ENCODE data around the gene LAMB2.

The LAMB2 gene

GRCh38 chr3:49120438-49121131, 12.3 kb downstream of the LAMB2 start, which contains the start of gene USP19:
Gene USP19 (minus strand): TSS chr3:49120823. CDS start chr3:49119145, 1,678 bp downstream.
- peak; percentile 77 for DNase-seq

- DNase-seq, result no peak
Measured at GRCh38 chr3:49120096-49120437, 12.8 kb downstream of the LAMB2 start.

GRCh38 chr3:49119439-49119838, 13.4 kb downstream of the LAMB2 start:
- DNase-seq, result no peak

GRCh38 chr3:49119036-49119435, 13.8 kb downstream of the LAMB2 start:
- no peak for DNase-seq

GRCh38 chr3:49112262-49112661, 20.6 kb downstream of the LAMB2 start:
- DNase-seq, result no peak

GRCh38 chr3:49111347-49111746, 21.5 kb downstream of the LAMB2 start:
- DNase-seq, result no peak

GRCh38 chr3:49110780-49111179, 22.1 kb downstream of the LAMB2 start:
- no peak for DNase-seq

GRCh38 chr3:49108346-49108745, 24.5 kb downstream of the LAMB2 start:
- no peak for DNase-seq

- DNase-seq, result no peak
Measured at GRCh38 chr3:49104427-49105291, 28.2 kb downstream of the LAMB2 start, which contains the start of gene QARS1. Gene QARS1 (minus strand): TSS chr3:49104757. CDS start chr3:49104733, 24 bp downstream.

GRCh38 chr3:49104052-49104426, 28.8 kb downstream of the LAMB2 start:
- DNase-seq, result no peak

- no peak for DNase-seq
Measured at GRCh38 chr3:49100046-49100615, 32.7 kb downstream of the LAMB2 start.

GRCh38 chr3:49098910-49099630, 33.8 kb downstream of the LAMB2 start:
- DNase-seq, result no peak

- no peak for DNase-seq
Measured at GRCh38 chr3:49098429-49098828, 34.4 kb downstream of the LAMB2 start.

GRCh38 chr3:49093853-49094767, 38.7 kb downstream of the LAMB2 start, which contains the start of gene QRICH1:
Gene QRICH1 (minus strand): TSS chr3:49094071. CDS start chr3:49077017, 17,054 bp downstream.
- peak; percentile 95 for DNase-seq

GRCh38 chr3:49092938-49093852, 39.7 kb downstream of the LAMB2 start:
- no peak for DNase-seq

GRCh38 chr3:49081429-49081828, 51.4 kb downstream of the LAMB2 start:
- DNase-seq, result no peak

GRCh38 chr3:49079270-49079669, 53.6 kb downstream of the LAMB2 start:
- DNase-seq, result no peak

- no peak for DNase-seq
Measured at GRCh38 chr3:49076646-49077045, 56.2 kb downstream of the LAMB2 start.

- no peak for DNase-seq
Measured at GRCh38 chr3:49076116-49076515, 56.7 kb downstream of the LAMB2 start.
